GM12874 (cell line): ENCODE data around the gene GIPC2.
A peak's percentile ranks its signal among the peaks of the same experiment; 100 is the strongest.

Source experiments
- TF ChIP-seq, protein P1 (sequence below): IDR thresholded peaks from 2 replicates; pipeline ENCODE4 v1.5.1; 2011; ENCODE audit warnings: low read depth, mild to moderate bottlenecking, control low read depth, low read length, moderate library complexity; ENCODE audit not compliant: insufficient read depth

Gene GIPC2

DNA sequence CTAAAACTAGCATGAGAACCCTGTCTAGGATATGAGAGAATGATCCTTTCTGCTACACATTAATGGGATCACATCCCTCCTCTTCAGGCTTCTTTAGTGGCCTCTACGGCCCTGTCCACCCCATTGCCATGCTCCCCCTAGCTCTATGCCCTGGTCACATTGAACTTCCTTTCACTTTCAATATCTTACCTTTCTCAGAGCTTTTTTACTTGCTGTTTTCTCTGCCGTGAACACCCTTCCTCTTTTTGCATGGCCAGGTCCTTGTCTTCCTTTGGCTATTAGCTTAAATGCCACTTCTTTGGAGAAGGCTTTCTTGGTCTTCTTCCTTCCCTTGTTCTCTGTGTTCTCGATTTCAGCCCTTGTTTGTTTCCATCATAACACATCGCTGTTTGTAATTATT, 97.4 kb downstream of the GIPC2 start:
- TF ChIP-seq, protein P1, sequence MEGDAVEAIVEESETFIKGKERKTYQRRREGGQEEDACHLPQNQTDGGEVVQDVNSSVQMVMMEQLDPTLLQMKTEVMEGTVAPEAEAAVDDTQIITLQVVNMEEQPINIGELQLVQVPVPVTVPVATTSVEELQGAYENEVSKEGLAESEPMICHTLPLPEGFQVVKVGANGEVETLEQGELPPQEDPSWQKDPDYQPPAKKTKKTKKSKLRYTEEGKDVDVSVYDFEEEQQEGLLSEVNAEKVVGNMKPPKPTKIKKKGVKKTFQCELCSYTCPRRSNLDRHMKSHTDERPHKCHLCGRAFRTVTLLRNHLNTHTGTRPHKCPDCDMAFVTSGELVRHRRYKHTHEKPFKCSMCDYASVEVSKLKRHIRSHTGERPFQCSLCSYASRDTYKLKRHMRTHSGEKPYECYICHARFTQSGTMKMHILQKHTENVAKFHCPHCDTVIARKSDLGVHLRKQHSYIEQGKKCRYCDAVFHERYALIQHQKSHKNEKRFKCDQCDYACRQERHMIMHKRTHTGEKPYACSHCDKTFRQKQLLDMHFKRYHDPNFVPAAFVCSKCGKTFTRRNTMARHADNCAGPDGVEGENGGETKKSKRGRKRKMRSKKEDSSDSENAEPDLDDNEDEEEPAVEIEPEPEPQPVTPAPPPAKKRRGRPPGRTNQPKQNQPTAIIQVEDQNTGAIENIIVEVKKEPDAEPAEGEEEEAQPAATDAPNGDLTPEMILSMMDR, result no peak

DNA sequence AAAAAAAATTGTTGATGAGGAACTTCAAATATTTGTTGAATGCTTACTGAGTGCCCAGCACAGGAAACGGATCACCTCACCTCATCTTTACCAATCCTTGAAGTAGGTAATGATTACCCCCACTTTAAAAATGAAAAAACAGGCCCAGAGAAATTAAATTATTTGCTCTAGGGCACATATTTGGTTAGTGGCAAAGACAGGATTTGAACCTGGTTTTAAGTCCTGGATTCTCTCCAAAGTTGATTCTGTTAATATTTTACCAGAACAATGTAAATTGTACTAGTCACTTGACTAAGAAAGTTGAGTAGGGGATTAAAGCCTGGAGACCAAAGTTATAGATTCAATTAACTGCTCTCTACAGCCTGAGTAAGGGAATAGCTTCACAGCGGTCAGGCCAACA, 97.9 kb downstream of the GIPC2 start:
- TF ChIP-seq, protein P1, result no peak

DNA sequence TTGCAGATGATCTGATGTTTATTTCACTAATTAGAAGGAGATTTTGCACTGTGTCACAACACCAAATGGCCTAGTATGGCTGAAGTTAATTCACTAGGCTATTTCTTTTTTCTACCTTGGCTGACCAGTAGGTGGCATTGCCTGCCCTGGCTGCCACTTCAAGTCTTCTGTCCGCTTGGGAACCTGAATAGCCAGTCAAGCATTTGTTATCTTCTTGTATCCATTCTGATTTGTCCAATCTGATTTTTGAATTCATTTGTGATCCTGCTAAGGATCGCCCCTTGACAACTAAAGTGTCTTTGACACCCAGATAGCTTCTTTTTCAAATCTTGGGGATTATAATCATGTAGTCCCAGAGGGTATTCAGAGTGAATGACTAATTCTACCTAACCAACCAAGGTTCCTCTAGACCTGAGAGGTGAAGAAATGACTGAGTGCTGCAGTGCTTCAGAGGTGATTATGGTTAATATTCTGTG, 99.4 kb downstream of the GIPC2 start:
- TF ChIP-seq, protein P1, result peak; percentile 81

DNA sequence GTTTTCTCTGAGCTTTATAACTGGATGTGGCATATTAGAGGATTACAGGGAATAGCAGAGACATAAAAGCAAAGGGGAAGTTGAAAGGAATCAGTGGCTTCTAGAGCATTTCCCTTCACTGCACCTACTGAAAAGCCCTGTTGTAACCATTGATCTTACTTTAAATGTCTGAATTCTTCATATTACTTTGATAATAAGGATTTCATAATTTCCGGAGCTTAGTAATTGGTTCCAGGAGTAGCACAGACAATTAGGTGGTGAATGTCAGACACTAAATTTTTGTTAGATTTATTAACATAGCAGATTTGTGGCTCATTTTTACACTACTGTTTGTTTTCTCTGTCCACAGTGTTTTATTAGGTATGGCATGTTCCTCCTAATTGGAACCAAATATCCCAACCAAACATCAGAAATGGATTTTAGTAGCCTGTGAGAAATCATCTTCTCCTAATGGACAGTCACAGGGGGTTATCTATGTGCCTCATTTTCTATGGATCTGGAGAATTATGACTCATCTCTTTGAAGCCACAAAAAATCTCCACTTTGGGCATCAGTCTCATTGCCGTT, 100.5 kb downstream of the GIPC2 start:
- TF ChIP-seq, protein P1, result no peak

DNA sequence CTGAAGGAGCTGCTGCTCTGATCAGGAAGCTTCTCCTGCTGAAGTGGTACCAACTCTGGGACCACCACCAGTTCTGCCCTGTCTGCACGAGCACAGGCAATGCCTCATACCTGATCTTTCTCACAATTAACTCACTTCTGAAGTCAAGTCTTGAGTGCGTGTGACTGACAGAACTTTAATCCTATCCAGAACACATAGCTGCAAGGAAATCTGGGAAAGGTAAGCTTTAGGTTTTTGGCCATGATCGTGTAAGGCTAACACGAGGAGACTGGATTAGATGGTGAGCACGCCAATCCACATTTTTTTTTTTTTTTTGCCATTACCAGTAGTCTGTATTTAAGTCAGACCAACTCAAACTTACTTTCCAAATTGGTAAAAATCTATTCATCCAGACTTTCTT, 101.3 kb downstream of the GIPC2 start:
- TF ChIP-seq, protein P1, result no peak

DNA sequence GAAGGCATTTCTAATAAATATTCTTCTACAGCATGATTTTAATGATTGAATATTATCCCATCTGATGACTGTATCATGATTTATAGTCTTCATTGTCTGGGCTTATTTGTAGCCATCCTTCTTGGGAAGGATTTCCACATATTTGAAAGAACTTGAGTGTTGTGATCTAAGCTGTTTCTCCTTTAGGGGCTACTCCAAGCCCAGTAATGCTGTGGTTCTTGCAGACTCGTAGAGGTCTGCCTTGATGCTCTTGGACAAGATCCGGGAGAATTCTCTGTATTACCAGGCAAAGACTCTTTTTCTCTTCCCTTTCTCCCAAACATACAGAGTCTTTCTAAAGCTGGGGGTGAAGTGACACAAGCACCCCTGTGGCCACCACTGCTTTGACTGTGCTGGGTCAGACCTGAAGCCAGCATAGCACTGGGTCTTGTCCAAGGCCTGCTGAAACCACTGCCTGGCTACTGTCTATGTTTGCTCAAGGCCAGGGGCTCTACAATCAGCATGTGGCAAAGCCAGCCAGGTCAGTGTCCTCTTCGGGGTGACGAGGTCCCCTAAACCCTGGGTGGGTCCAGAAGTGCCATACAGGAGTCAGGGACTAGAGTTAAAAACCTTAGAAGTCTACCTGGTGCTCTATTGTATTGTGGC, 107.4 kb downstream of the GIPC2 start:
- TF ChIP-seq, protein P1, result no peak

DNA sequence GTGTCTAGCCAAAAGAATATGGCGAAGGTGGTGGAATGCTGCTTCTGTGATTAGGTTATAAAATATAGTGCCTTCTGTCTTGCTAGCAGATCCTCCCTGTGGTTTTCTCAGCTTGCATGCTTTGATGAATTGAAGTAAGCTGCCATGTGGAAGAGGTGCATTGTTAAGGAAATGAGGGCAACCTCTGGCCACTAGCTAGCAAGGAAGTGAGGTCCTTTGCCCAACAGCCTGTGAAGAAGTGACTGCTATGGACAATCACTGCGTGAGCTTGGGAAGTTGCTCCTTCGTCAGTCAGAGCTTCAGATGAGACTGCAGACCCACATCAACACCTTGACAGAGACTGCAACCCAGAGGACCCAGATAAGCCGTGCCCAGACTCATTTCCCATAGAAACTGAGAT, 109.4 kb downstream of the GIPC2 start:
- TF ChIP-seq, protein P1, result no peak
